ENCODE measurements around the gene ORMDL1.

Gene ORMDL1, protein sequence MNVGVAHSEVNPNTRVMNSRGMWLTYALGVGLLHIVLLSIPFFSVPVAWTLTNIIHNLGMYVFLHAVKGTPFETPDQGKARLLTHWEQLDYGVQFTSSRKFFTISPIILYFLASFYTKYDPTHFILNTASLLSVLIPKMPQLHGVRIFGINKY

DNA sequence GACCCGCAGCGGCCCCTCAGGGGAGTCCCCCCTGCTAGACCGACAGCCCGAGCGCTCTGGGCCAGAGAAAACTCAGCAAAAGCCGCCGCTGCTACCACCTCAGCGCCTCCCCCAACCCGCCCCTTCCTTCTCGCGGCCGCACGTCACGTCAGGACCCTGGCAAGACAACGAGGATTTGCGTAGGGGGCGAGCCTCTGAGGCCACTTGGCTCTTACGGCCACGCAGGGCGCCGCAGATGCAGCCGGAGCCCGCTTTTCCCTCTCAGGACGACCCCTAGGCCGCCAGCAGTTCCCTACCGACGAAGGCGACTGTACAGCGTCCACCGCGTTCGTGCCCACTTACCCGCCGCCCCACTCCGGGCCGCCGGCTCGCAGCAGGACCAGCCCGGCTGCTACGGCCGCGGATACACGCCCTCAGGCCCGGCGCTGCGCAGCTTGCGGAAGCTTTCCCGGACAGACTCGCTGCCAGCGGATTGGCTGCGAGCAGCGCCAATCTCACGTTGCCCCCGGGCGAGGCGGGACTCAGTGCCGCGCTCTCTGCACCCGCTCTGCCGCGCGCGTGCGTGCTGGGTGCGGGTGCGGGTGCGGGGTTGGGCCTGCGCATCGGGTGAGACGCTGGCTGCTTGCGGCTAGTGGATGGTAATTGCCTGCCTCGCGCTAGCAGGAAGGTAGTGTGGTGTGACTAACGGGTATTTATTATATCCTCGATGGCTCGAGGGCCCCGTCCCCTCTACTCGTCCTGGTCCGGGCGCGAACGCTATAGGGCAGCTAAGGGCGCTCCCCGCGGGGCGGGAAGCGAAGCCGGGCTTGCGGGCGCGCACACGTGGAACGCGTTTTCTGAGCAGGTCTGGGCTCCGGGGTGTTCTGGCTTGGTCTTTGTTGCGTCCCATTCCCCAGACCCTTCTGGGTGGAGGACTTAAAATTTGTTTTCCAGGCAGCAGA, at the start of gene ORMDL1, which contains the start of gene PMS1:
TSS of gene ORMDL1 (minus strand) at position 413 of the 941 bp plus-strand sequence. CDS start 1,744 bp downstream, outside the sequence.
TSS of gene PMS1 (plus strand) at position 524 of the 941 bp plus-strand sequence. CDS start 7,360 bp downstream, outside the sequence.
- DNase-seq: peak; percentile 94

DNA sequence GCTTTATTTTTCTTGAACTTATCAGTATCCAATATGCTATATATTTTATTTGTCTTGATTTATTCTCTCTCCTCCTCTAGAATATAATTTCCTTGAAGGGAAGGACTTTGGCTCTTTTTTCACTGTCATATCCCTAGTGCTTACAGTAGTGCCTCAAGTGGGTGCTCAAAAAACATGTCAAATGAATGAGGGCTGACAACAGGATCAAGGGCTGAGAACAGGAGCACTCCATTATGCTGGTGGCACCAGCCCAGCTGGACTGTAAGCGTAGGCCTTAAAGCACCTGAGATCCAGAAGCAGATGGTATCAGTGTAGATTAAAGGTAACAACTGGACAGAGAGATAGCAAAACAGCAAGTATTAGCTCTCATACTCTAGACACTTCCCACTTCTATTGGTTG, 46.4 kb upstream of the ORMDL1 start:
- DNase-seq: no peak

DNA sequence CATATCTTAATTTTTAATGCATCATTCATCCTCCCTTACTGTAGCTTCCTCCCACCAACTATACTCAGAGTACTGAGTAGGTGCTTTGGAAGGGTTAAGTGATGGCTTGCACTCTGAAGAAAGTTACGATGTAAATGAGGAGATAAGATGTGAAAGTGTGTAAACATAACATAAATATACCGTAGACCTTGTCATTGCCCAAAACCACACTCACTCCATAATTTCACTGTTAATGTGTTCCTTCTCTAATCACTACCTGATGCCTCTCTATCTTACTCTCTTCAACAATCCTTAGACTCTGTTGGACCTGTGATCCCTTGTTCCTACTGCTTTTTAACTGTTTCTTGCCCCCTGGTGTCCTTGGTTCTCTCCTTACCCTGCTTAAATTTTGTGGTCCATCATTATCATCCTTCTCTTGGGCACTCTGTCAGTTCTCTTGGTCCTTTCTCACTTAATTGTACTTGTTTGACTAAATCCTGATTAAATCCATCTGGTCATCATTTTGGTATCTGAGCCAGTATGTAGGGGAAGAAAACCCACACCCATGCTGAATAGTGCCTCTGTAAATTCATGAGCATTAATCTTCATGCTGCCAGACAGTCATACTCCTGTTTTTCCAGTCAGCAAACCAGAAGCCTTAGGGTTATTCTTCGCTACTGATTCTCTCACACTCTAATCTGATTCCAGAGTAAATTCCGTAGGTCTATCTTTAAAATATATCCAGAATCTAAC, 45.1 kb upstream of the ORMDL1 start:
- no peak for DNase-seq

DNA sequence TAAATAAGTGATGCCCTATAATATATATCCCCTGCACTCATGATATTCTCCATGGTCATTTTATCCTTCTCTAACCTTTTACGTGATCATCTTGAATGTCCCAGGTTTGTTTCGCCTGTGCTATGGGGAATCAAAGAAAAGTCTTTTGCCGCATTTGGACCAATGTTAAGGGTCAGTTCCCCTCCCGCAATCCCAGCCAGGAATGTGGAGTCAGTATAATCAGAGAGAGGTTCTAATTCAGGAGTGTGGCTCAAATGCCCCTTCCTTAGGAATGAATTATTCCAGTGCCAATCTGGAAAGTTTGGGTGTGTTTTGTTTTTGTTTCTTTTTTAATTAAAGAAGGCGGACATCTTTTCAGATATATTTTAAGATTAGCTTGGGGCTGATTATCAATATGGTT, 41.9 kb upstream of the ORMDL1 start:
- DNase-seq: no peak

DNA sequence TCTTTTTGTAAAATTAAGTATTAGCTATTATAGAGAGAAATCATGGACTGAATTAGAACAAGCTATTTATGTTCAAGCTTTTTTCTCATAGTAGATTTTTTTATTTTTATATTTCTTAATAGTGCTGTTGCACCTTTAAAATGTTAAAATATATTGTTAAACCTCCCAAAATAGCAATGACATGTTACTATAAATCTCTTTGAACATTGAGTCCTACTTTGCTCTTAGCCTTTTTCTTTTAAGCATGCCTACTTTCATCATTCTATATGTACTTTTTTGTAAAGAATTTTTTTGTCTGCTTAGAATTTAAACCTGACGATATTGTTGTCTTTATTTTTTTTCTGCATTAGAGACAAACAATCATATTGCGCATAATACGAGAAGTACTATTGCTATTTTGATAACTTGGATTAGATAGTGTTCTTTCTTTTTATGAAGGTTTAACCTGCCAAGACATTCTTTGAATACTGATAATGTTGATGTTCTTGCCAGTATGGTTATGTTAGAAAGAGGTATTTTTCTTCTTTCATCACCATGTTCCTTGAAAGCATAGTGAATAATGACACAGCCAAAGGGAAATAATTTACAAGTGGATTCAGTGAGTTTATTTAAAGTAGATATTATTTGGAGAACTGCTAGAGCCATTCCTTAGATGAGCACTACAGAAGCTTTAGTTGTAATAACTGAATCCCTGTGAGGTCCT, 40.7 kb upstream of the ORMDL1 start:
- no peak for DNase-seq

DNA sequence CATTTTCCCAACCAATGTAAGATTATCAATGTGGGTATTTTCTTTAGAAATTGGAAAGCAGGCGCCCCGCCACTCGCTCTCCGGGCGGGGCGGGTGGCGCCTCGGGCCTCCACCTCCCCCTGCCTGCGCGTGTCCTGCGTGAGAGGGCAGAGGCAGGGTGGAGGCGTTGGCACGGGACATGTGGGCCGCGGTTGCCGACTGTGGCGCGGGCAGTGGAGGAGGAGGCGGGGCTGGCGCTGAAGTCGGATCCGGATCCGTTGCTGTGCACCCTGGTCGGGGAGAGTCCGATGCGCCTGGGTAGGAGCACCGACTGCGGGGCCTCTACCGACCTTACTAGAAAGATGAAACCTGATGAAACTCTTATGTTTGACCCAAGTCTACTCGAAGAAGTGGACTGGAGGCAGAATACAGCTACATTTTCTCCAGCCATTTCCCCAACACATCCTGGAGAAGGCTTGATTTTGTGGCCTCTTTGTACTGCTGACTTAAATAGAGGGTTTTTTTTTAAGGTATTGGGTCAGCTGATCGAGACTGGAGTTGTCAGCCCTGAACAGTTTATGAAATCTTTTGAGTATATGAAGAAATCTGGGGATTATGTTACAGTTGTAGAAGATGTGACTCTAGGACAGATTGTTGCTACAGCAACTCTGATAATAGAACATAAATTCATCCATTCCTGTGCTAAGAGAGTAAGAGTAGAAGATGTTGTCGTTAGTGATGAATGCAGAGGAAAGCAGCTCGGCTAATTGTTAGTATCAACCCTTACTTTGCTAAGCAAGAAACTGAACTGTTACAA, 38.0 kb upstream of the ORMDL1 start:
- no peak for DNase-seq

DNA sequence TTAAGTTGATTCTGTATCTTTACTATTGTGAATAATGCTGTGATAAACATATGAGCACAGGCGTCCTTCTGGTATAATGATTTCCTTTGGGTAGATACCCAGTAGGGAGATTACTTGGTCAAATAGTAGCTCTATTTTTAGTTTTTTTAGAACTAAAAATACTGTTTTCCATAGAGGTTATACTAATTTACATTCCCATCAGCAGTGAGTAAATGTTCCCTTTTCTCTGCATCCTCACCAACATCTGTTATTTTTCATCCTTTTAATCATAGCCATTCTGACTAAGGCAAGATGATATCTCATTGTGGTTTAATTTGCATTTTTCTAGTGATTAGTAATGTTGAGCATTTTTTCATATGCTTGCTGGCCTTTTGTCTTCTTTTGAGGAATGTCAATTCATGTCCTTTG, 35.2 kb upstream of the ORMDL1 start:
- no peak for DNase-seq

DNA sequence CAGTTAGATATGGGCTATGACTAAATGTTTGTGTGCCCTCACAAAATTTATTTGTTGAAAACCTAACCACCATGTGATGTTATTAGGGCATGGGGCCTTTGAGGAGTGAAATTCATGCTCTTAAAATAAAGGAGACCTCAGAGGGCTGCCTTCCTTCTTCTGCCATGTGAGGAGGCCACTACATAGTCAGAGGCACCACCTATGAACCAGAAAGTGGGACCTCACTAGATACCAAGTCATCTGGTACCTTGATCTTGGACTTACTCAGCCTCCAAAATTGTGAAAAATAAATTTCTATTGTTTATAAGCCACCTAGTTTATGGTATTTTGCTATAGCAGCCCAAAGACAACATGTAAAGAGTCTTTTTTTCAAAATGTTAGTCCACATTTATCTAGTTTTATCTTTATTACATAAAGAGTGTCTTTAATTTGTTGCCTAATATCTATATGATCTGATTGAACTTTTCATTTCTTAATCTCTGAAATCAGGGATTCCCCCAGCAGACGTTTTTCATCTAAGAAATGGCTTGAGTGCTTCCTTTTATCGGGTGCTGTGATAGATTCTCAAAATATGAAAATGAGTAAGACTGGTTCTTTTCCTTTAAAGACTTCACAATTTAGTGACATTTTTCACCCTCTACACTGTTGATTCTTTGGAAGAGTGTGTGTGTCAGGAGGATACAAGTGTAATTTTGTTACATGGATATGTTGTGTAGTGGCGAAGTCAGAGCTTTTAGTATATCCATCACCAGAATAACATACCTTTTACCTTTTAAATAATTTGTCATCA, 34.3 kb upstream of the ORMDL1 start:
- no peak for DNase-seq

DNA sequence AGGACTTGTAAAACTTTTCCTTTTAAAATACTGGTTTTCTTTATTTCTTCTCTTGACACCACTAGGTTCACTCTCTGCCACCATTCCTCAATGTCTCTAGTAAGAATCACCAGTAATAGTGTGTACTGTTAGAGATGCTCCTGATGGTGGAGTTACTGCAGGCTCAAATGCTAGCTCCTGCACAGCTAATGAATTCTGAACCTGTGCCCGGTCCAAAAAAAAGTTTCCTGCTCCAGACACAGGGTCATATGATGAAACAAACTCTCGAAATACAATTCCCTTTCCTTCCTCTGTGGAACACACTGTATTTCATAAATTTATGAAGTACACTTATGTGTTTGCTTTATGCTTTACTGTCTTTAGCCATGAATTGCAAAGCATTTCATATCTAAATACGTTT, 19.3 kb upstream of the ORMDL1 start:
- no peak for DNase-seq

DNA sequence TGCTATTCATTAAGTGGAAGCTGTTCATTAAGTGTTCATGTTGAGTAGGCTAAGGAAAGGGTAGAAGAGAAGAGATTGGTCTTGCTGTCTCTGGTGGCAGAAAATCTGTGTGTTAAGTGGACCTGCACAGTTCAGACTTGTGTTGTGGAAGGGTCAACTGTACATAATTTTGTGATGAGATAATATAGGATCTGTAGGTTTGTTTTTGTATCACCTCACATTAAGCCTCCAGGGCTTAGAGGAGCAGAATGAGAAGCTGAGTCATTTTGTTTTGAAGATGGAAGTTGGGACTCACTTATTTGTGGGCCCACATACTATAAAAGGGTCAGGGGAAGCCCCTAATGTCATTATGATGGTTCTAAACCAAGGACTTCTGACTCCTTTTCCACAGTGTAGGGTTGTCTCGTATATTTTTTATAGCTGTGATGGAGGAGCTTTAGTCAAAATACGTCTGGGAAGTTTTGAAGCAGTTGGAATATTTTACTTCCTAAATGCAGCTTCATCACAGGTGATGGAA, 18.3 kb upstream of the ORMDL1 start:
- no peak for DNase-seq

DNA sequence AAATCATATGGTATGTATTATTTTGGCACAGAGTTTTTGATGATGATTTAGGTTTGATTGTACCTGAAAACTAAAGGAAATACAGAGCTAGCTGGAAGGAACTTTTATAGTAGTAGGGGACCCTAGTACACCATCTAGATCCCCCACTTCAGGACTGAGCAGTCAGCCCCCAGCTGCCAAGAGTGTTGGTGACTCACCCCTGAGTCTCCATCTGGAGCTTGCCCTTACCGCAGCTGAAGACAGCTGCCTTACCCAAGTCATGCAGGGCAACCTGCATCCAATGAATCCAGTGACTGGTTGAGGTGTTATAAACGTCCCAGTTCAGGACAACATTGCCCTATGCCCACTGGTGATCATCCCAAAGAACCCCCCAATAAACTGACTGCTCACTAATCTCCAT, 15.4 kb upstream of the ORMDL1 start:
- DNase-seq: no peak

DNA sequence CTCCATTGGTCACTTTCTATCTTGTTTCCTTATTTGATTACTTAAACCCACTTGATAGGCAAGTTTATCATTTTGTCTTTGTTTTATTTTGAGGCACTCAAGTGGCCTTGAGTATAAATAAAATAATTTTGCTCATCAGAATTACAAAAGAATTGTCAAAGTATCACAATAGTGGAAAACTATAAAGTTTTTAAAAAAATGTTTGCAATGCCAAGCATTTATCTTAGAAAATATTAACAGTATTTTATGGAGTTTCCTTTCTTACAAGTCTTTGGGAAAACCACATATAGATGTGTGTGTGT, 14.8 kb upstream of the ORMDL1 start:
- DNase-seq: no peak

DNA sequence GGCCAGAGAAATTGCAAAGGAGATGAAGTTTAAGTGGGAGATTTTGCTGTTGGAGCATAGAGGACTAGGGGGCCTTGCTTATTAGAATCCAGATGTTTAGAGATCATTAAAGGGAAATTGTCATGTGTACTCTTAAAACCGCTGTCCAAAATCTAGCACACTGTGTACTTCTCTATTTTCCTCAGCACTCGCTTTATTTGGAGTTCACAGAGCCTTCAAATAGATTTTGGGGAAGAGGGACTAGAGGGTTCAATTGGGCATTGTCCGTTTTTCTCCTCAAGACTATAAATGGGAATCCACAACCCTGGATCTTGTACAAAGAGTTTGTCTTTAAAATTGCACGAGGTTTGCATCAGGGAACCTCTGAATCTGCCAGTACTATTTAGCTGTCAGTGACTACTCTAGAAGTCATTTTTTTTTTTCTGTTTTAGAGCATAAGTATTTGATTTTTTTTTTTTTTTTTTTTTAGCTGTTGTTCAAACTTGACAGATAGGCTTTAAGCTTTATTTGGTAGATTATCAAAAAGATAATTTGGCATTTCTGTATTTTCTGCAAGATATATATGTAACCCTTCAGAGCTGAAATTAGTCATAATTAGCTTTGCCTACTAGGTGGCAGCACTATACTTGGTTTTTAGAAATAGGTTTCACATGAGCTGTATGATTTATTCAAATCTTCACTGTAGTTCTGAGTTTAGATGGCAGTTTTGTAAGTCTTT, 14.3 kb upstream of the ORMDL1 start:
- DNase-seq: no peak

DNA sequence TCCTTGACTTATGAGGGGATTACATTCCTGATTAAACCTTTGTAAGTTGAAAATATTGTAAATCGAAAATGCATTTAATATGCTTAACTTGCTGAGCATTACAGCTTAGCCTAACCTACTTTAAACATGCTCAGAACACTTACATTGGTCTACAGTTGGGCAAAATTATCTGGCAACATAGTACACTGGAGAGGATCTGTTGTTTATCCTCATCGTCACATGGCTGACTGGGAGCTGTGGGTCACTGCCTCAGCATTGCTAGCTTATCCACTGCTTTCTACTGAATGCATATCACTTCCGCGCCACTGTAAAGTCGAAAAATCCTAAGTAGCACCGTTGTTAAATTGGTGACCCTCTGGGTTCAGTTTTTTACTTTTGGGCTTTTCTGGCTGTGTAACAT, 13.8 kb upstream of the ORMDL1 start:
- DNase-seq: no peak

DNA sequence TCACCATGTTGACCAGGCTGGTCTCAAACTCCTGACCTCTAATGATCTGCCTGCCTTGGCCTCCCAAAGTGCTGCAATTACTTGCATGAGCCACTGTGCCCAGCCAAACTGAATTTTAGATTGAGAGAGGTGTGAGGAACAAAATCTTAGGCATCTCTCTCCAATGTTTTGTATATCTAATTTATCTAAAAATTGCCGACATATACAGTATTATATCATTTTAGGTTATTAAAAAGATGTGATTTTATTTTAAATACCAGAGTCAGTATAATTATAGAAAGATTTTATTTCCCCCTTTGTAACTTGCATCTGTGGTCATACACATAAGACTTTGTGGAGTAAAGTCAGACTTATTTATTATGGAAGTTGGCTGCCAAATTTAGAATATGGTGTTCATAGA, 10.2 kb upstream of the ORMDL1 start:
- no peak for DNase-seq

DNA sequence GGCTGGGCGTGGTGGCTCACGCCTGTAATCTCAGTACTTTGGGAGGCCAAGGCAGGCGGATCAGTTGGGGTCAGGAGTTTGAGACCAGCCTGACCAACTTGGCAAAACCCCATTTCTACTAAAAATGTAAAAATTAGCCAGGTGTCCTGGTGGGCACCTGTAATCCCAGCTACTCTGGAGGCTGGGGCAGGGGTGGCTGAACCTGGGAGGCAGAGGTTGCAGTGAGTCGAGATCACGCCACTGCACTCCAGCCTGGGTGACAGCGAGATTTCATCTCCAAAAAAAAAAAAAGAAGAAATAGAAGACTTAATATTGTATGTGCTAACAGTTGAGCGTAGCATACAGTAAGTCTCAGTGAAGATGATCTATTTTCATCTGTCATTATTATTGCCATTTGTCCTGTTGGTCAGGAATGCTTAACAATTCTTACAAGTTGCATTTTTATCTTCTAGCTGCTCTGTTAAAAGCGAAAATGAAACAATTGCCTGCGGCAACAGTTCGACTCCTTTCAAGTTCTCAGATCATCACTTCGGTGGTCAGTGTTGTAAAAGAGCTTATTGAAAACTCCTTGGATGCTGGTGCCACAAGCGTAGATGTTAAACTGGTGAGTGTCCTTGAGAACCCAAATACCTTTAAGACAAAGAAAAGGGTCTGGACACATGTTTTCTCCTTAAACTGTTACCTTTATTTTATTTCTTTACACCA, 7.4 kb upstream of the ORMDL1 start:
- no peak for DNase-seq

DNA sequence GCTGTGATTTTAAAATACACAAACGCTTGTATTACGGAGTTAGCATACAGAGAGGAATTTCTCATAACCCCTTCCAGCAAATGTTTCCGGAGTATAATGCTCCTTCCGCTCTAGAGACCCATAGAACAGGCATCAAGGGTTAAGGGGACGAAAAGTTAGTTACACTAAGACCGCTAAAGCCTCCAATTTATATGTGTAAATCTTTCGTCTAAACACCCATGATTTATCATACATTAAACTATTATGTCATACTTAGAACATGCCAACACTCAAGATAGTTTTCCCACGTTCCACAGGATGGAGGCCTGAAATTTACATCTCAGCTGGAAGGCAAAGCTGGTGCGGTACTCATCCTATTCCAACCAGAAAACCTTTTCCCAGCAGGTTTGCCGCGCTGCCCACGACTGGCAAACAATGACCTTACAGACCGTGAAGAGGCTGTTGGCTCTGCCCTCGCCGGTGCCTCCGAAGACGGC, 650 bp downstream of the ORMDL1 start:
- DNase-seq: no peak

DNA sequence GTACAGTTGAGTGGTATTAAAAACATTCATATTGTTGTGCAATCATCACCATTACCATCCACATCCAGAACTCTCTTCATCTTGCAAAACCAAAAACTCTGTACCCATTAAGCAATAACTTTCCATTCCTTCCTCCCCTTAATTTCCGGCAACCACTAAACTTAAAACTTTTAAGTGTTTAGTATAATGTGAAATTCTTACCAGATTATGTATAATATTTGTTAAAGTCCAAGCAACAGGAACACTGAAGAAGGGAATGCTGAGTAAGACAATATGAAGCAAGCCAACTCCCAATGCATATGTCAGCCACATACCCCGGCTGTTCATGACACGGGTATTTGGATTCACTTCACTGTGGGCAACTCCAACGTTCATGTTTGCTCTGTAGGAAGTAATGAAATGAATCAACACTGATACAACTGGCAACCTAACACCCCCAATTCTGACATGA, 1.9 kb downstream of the ORMDL1 start:
- DNase-seq: no peak

DNA sequence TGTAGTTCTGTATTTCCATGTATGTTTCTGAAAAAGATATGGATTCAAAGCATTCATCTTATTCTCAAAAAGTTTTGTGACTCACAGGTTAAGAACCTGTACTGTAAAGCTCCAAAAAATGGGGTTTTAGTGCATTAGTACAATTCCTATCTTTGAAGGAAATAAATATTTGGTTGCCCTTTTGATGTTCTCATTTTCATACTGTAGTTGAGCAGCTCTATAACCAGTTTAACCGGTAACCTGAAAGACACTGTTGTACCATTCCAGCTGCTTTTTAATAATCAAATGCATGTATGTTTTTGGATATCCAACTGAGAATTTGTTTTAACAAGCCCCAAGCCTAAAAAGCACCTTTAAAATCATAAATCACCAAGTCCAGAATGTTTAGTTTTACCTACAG, 11.9 kb downstream of the ORMDL1 start:
- DNase-seq: no peak
